GM19452 (cell line): ENCODE results near the gene MYO18B.

Experiments used
- ATAC-seq: cut with Tn5 transposase; IDR thresholded peaks from one replicate; pipeline ENCODE4 v1.9.1; 2021; ENCODE audit not compliant: unreplicated experiment

MYO18B gene

GRCh38 chr22:25748704-25749103 is 6.7 kb downstream of the MYO18B start:
- no peak for ATAC-seq

GRCh38 chr22:25749420-25750169 is 7.6 kb downstream of the MYO18B start:
- no peak for ATAC-seq

- no peak for ATAC-seq
Observed at GRCh38 chr22:25750569-25751173, 8.7 kb downstream of the MYO18B start.

DNA sequence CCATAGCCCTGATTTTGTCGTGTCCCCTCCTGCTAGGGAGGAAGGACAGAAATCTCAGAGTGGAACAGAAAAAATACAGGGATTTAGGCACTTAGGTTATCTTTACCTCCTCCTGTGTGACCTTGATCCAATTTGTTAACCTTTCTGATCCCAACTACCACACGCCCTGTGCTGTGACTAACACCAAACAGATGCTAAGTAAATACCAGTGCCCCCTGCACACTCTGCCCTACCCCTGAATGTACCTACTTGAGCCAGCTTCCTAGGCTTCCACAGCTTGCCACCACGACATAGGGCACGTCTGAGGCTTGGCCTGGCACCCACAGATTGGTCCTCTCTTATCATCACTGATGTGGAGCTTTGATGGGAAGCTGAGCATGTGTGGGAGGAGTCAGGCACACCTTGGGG is 9.2 kb downstream of the MYO18B start:
- ATAC-seq = no peak

GRCh38 chr22:25752615-25753214 is 10.7 kb downstream of the MYO18B start:
- ATAC-seq = no peak

- no peak for ATAC-seq
Observed at GRCh38 chr22:25753252-25753651, 11.3 kb downstream of the MYO18B start.

DNA sequence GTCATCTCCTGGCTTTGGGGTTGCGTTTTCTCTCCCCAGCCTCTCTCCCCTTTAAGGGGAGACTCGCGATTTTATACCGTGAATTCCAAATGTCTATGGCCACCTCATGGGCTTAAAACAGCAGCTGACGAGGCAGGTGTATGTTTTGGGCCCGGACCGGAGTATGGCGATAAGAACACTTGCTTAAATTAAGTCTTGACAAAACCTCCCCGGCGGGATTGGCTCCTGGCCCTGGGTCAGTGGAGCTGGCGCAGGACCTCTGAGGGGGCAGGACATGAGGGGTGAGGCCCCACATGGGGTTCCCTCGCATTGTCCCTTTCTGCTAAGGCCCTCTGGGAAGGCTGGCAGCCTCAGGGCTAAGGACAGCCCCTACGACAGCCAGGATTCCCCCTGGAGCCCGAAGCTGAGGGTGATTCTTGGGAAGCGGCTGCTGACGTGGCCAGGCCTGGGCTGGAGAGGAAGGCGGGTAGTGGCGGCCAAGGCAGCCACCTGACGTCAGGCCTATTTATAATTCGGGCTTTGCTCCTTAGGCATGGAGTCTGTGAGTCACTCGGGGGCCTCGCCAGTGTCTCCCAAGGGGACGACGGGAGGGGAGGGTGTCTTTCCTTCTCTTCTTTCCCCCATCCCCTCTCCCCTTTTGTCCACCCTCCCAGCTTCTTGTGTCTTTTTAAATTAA is 12.7 kb downstream of the MYO18B start:
- no peak for ATAC-seq

- no peak for ATAC-seq
Observed at GRCh38 chr22:25757686-25758085, 15.7 kb downstream of the MYO18B start.

- no peak for ATAC-seq
Observed at GRCh38 chr22:25758316-25758715, 16.3 kb downstream of the MYO18B start.

- no peak for ATAC-seq
Observed at GRCh38 chr22:25759825-25760231, 17.8 kb downstream of the MYO18B start.

GRCh38 chr22:25760294-25760693 is 18.3 kb downstream of the MYO18B start:
- ATAC-seq = no peak

- no peak for ATAC-seq
Observed at GRCh38 chr22:25760848-25761595, 19.0 kb downstream of the MYO18B start.

DNA sequence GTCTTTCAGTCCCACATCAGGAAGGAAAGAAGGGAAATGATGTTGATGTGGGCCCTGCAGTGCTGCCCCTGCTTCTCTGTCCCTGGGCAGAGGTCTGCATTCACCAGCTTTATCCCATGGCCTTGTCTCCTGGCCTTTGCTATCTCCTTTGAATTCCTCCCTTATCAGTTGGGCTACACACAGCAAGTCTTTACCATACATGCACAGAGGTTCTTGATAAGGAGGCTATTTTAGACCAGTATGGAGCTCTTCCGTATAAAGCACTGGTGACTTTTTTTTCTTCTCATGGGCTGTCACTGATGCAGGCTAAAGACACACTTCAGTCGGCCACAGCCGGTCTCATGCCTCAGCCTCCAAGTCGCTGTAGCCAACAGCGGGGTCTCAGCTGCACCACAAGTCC is 20.2 kb downstream of the MYO18B start:
- ATAC-seq = no peak

GRCh38 chr22:25763239-25763777 is 21.3 kb downstream of the MYO18B start:
- no peak for ATAC-seq

DNA sequence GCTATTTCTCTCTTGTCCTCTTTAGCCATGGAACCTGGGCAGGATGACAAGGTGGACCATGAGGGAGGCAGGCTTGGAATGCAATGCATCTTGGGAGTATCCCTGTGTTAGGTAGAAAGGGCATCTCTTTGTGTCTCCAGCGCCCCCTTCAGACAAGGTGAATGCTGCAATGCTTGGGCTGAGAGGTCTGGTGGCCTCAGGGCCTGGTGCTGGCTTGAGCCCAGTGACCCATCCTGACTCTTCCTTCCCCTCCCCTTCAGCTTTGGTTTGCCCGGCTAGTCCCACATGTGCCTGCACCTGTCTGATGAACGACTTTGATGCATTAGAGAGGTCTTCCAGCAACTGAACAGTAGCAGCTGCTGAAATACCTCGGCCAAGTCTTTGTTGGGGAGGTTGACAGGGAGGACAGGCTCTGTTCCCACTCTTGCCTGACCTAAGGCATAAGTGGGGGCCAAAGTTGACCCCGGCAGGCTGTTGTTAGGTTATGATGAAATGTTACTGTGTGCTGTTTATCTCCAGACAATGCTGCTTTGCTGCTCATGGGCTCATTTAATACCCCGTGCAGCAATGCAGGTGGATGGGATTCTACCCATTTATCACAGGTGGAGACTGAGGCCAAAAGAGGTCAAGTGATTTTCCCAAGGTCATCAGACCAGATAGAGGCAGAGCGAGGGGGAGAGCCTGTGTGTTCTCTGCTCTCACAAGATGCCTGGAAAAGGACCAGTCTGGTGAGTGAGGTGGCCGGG is 22.5 kb downstream of the MYO18B start:
- no peak for ATAC-seq

DNA sequence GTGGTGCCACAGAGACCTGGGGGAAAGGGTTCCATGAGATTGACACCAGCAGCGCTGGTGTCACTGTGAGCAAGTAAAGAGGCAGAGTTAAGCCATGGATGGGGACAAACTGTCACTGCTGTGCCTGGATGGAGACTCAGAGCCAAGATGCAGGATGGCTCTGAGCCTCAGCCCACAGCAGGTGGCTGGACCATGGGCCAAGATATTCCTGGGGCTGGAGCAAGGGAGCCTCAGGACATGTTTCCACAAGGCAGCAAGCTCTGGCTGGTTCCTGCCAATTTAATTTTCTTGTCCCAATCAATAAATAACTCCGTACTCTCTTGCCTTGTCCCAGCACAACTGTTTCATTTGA is 23.0 kb downstream of the MYO18B start:
- no peak for ATAC-seq

DNA sequence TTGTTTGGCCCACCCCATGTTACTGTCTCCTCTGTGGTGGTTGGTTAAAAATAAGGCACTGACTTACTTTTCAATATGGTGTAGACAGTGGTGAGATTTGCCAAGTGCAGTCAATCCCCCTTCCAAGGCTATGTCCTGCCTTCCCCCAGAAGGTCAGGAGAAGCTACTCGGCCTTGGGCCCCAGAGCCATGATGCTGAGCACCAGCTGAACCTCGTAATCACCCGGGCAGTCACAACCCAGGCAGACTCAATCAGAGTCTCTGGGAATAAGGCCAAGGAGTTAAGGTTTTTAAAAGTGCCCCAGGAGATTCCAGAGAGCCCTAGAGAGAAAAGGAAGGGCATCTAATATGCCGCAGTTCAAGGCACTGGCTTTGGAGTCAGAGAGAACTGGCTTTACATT is 23.8 kb downstream of the MYO18B start:
- ATAC-seq = no peak

GRCh38 chr22:25766418-25766817 is 24.4 kb downstream of the MYO18B start:
- ATAC-seq = no peak

DNA sequence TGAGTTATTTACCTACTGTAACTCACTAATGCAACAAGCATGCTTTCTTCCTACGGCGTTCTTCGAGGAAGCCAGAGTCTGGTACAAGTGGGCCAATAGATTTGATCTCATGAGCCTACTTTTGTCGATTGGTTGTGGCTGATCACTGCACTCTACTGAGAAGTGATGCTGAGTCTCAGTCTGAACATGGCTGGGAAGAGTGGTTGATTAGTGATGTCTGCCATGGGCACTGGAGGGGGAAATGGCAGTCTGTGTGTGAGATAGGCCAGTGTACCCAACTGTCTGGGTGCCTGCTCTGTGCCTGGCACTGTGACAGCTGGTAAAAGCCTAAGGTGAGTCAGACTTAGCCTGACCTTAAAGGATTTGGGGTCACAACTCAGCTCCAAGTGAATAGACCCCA is 28.3 kb downstream of the MYO18B start:
- ATAC-seq = no peak

DNA sequence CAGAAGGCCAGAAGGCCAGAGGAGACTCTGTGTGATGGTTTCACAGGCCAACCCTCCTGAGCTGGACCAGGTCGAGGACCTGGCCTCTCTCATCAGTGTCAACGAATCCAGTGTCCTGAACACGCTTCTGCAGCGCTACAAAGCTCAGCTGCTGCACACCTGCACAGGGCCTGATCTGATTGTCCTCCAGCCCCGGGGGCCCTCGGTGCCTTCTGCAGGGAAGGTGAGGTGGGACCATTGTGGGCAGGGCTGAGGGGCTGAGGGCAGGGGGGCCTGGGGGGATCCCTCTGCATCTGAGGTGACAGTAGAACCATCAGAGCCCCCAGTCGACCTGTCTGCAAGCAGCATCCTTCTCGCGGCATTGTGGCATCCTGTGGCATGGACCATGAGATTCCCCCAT is 30.3 kb downstream of the MYO18B start:
- ATAC-seq = no peak
